Measurements from ENCODE around the gene ZGLP1. TPM values are rescaled to one million over a fixed set of nuclear protein-coding genes. Genes with fewer than 3 reads are reported as not detected.
"Not testable (repeated sequence)": the region's sequence is repeated elsewhere in the genome, so short reads cannot be mapped to it uniquely, and the experiment has no call there.

The ZGLP1 gene
- polyA plus RNA-seq, 1 donor (not counting 4 experiments of a cell fraction or from before 2014, with no cell fraction given), result 0.43 TPM

GRCh38 chr19:10283301-10284064, 26.1 kb downstream of the ZGLP1 start:
- Histone ChIP-seq H3K9ac (ENCODE audit: control insufficient read depth, extremely low read depth, insufficient read depth, low read length) (no peak overlapping the region), H3K4me2 (ENCODE audit: control insufficient read depth, extremely low read depth, insufficient read depth, low read depth, low read length) (peak overlapping the region; percentile 34), H3K9me3 (ENCODE audit: control insufficient read depth, low read depth, low read length) (no peaks in the 10 kb centered on the region), H3K9me1 (ENCODE audit: control insufficient read depth, extremely low read depth, insufficient read depth, low read length) (no peaks in the 10 kb centered on the region), H3K79me2 (ENCODE audit: control insufficient read depth, insufficient read depth, low read length) (no peaks in the 10 kb centered on the region), H4K20me1 (ENCODE audit: control insufficient read depth, extremely low read depth, insufficient read depth, low read length) (no peaks in the 10 kb centered on the region), H2AFZ (ENCODE audit: control insufficient read depth, low read length) (no peak overlapping the region), H3K27me3 (ENCODE audit: control insufficient read depth, extremely low read depth, insufficient read depth, low read length) (peaks cover 10% of the 10 kb centered on the region), H3K4me1 (ENCODE audit: control insufficient read depth, extremely low read depth, insufficient read depth, low read length) (peaks cover 27% of the 10 kb centered on the region), H3K36me3 (ENCODE audit: control insufficient read depth in 2 of 2, extremely low read depth in 1 of 2, insufficient read depth in 2 of 2, low read length in 2 of 2) (no peaks in the 10 kb centered on the region), H3K4me3 (ENCODE audit: control insufficient read depth in 2 of 3, extremely low read depth in 1 of 3, insufficient read depth in 2 of 3, low read depth in 1 of 3, low read length in 3 of 3) (peak overlapping the region in 1 of 3 experiments; percentile 9), H3K27ac (ENCODE audit: control insufficient read depth, insufficient read depth, low read length) (no peak overlapping the region)
- TF ChIP-seq CTCF (optimal IDR thresholded peaks at IDR 0.05 in 1 of 3, IDR thresholded peaks at IDR 0.05 in 1 of 3, conservative IDR thresholded peaks at IDR 0.05 in 1 of 3; ENCODE audit: extremely low read depth in 1 of 3, insufficient read depth in 2 of 3, low read length in 3 of 3), result no peak
- TF ChIP-seq EZH2 (IDR thresholded peaks at IDR 0.05; ENCODE audit: low read length), result no peak
- no peak for FAIRE-seq
- no peak for DNase-seq (ENCODE audit: low read depth, low spot score)
- dilution Hi-C loops (cut with MboI; ENCODE audit: extremely low pct_ligation_motif_present, low sequenced_read_pairs), result no loop called here

GRCh38 chr19:10282043-10282442, 27.6 kb downstream of the ZGLP1 start:
- H3K36me3 ChIP-seq (ENCODE audit: control insufficient read depth in 2 of 2, extremely low read depth in 1 of 2, insufficient read depth in 2 of 2, low read length in 2 of 2); dilution Hi-C loops (cut with MboI; ENCODE audit: extremely low pct_ligation_motif_present, low sequenced_read_pairs): not testable (repeated sequence)

More at GRCh38 chr19:10282043-10282442, 27.6 kb downstream of the ZGLP1 start:
- H3K9me3 ChIP-seq (ENCODE audit: control insufficient read depth, low read depth, low read length); H3K27ac ChIP-seq (ENCODE audit: control insufficient read depth, insufficient read depth, low read length); FAIRE-seq; H2AFZ ChIP-seq (ENCODE audit: control insufficient read depth, low read length); H3K4me2 ChIP-seq (ENCODE audit: control insufficient read depth, extremely low read depth, insufficient read depth, low read depth, low read length); DNase-seq (ENCODE audit: low read depth, low spot score); H3K27me3 ChIP-seq (ENCODE audit: control insufficient read depth, extremely low read depth, insufficient read depth, low read length); H3K79me2 ChIP-seq (ENCODE audit: control insufficient read depth, insufficient read depth, low read length); H3K4me3 ChIP-seq (ENCODE audit: control insufficient read depth in 2 of 3, extremely low read depth in 1 of 3, insufficient read depth in 2 of 3, low read depth in 1 of 3, low read length in 3 of 3); H4K20me1 ChIP-seq (ENCODE audit: control insufficient read depth, extremely low read depth, insufficient read depth, low read length); H3K9me1 ChIP-seq (ENCODE audit: control insufficient read depth, extremely low read depth, insufficient read depth, low read length); H3K9ac ChIP-seq (ENCODE audit: control insufficient read depth, extremely low read depth, insufficient read depth, low read length): not testable (repeated sequence)
- peaks cover 27% of the 10 kb centered on the region for H3K4me1 ChIP-seq (ENCODE audit: control insufficient read depth, extremely low read depth, insufficient read depth, low read length)
